B cell (primary cell): ENCODE results near the gene MDFI. TPM values are rescaled to one million over a fixed set of nuclear protein-coding genes. Genes with fewer than 3 reads are reported as not detected.

Experiments
- ATAC-seq: fragments of 200-7000 bp; cut with Tn5 transposase; one replicate; pipeline ENCODE4 v1.10.0; 2021; ENCODE audit warnings: low read depth, mild to moderate bottlenecking, moderate number of reproducible peaks, moderate library complexity
- CTCF ChIA-PET: fragments of 350-600 bp; sonication (Branson Sonifier 250); formaldehyde crosslinking; loops from one replicate; lab custom pipeline; 2021; ENCODE audit warnings: antibody characterized with exemption, inconsistent platforms; lab: Charles Lee
- POLR2A ChIA-PET: fragments of 350-600 bp; sonication (Branson Sonifier 250); formaldehyde crosslinking; loops from one replicate; lab custom pipeline; 2021; ENCODE audit warnings: antibody characterized with exemption; lab: Charles Lee
- DNase-seq: peaks from one replicate; pipeline ENCODE4 v3.0.0; 2013
- H2AFZ ChIP-seq: 2 replicates; pipeline ENCODE4 v1.6.1; 2012; ENCODE audit warnings: mild to moderate bottlenecking, low read depth, low read length; ENCODE audit not compliant: insufficient read depth, poor library complexity, severe bottlenecking
- H3K27ac ChIP-seq, 2 donors: 1 replicate in 1 of 2; 2 replicates in 1 of 2; pipeline ENCODE4 v1.5.1; 2012 to 2013; ENCODE audit warnings: low read length in 2 of 2, mild to moderate bottlenecking in 2 of 2, moderate library complexity in 1 of 2
- H3K27me3 ChIP-seq, 4 experiments: fragments of 200-600 bp in 1 of 4; sonication (generic) in 1 of 4; replicated peaks in 1 of 4; 1 replicate in 2 of 4; 2 replicates in 2 of 4; pipeline versions ENCODE4 v1.6.1 to v1.7.0; 2013 to 2016; ENCODE audit warnings: low read length in 3 of 4, mild to moderate bottlenecking in 2 of 4, mixed read lengths in 1 of 4, moderate library complexity in 1 of 4; ENCODE audit not compliant: insufficient read depth in 4 of 4, control insufficient read depth in 3 of 4; ENCODE audit errors: control extremely low read depth in 1 of 4
- H3K36me3 ChIP-seq, 2 experiments: replicated peaks in 1 of 2; 1 replicate in 1 of 2; 2 replicates in 1 of 2; pipeline versions ENCODE4 v1.6.1 to v1.7.1; 2013; ENCODE audit warnings: low read length in 1 of 2; ENCODE audit not compliant: insufficient read depth in 2 of 2, control insufficient read depth in 1 of 2; ENCODE audit errors: control extremely low read depth in 1 of 2, extremely low read depth in 1 of 2
- H3K4me1 ChIP-seq, 2 donors: fragments of 200-600 bp in 1 of 2; sonication (generic) in 1 of 2; 1 replicate in 1 of 2; 2 replicates in 1 of 2; pipeline versions ENCODE4 v1.5.1 to v1.6.1; 2013 to 2017; ENCODE audit warnings: low read length in 2 of 2; ENCODE audit not compliant: control insufficient read depth in 2 of 2, insufficient read depth in 2 of 2
- H3K4me2 ChIP-seq: replicated peaks from 2 replicates; pipeline ENCODE3; 2012; ENCODE audit warnings: mild to moderate bottlenecking, low read depth, low read length; ENCODE audit not compliant: poor library complexity, severe bottlenecking
- H3K4me3 ChIP-seq, 5 experiments: fragments of 200-600 bp in 1 of 5; sonication (generic) in 1 of 5; 1 replicate in 3 of 5; 2 replicates in 2 of 5; pipeline versions ENCODE4 v1.5.1 to v1.7.0; 2011 to 2016; ENCODE audit warnings: low read length in 4 of 5, mild to moderate bottlenecking in 4 of 5, low read depth in 2 of 5, control low read depth in 1 of 5, moderate library complexity in 1 of 5; ENCODE audit not compliant: insufficient read depth in 1 of 5; ENCODE audit errors: control extremely low read depth in 1 of 5, extremely low read depth in 1 of 5
- H3K79me2 ChIP-seq: fragments of 200-600 bp; sonication (generic); one replicate; pipeline ENCODE4 v1.6.0; 2016; ENCODE audit warnings: low read length; ENCODE audit not compliant: control insufficient read depth, insufficient read depth
- H3K9ac ChIP-seq: fragments of 200-600 bp; sonication (generic); 2 replicates; pipeline ENCODE4 v1.6.1; 2017; ENCODE audit warnings: mild to moderate bottlenecking, low read length, moderate library complexity
- H3K9me3 ChIP-seq, 3 donors: one replicate each; pipeline versions ENCODE4 v1.6.1 to v1.7.1; 2013; ENCODE audit warnings: low read length in 2 of 3; ENCODE audit not compliant: control insufficient read depth in 2 of 3, insufficient read depth in 1 of 3; ENCODE audit errors: control extremely low read depth in 1 of 3
- H4K20me1 ChIP-seq: 2 replicates; pipeline ENCODE4 v1.6.0; 2012; ENCODE audit warnings: mild to moderate bottlenecking, low read length; ENCODE audit not compliant: insufficient read depth, control insufficient read depth, poor library complexity, severe bottlenecking
- H3K27ac Mint-ChIP-seq: one replicate; pipeline ENCODE4 v1.8.0; 2021; ENCODE audit warnings: mixed read lengths
- H3K27me3 Mint-ChIP-seq: one replicate; pipeline ENCODE4 v1.8.0; 2021; ENCODE audit warnings: mixed read lengths
- H3K4me1 Mint-ChIP-seq: one replicate; pipeline ENCODE4 v1.8.0; 2021; ENCODE audit warnings: mixed read lengths
- H3K4me3 Mint-ChIP-seq: one replicate; pipeline ENCODE4 v1.8.0; 2021; ENCODE audit warnings: mixed read lengths
- H3K9me3 Mint-ChIP-seq: one replicate; pipeline ENCODE4 v1.8.0; 2022; ENCODE audit warnings: mixed read lengths; ENCODE audit not compliant: insufficient read depth
- EZH2 ChIP-seq: IDR thresholded peaks from 2 replicates; pipeline ENCODE4 v1.6.1; 2012; ENCODE audit warnings: borderline replicate concordance, low read depth, mild to moderate bottlenecking, moderate library complexity, low read length; ENCODE audit not compliant: insufficient read depth, poor library complexity, severe bottlenecking
- WGBS: methylation state at CpG from one replicate; pipeline ENCODE4 v1.1.5; 2013; ENCODE audit warnings: missing lambda C conversion rate; ENCODE audit not compliant: insufficient coverage; 5-methylcytosine and 5-hydroxymethylcytosine counted together
- intact Hi-C: fragments of 100-400 bp; cut with micrococcal nuclease; formaldehyde crosslinking; loops from one replicate; pipeline ENCODE4 v1.10.0; 2022
- polyA plus RNA-seq: library from polyadenylated mRNA; depleted of rRNA; stranded (reverse); fragments of >200 nt; gene quantifications from 2 replicates; pipeline ENCODE4 v1.2.3, GENCODE V29; 2012
- total RNA-seq, 2 donors: library from RNA; stranded (reverse); fragments of 120-200 nt in 1 of 2; gene quantifications; 1 replicate in 1 of 2; 2 replicates in 1 of 2; pipeline versions ENCODE4 v1.2.3 to v1.2.4, GENCODE V29; 2013 to 2022
- TF ChIP-seq, protein P1 (sequence below): fragments of 200-600 bp; IDR thresholded peaks from one replicate; pipeline ENCODE4 v1.8.0; 2022; ENCODE audit warnings: antibody characterized with exemption, mild to moderate bottlenecking

MDFI gene
- total and polyA plus RNA-seq, 2 donors (not counting 1 experiment from before 2014, with no cell fraction given) = not detected

DNA sequence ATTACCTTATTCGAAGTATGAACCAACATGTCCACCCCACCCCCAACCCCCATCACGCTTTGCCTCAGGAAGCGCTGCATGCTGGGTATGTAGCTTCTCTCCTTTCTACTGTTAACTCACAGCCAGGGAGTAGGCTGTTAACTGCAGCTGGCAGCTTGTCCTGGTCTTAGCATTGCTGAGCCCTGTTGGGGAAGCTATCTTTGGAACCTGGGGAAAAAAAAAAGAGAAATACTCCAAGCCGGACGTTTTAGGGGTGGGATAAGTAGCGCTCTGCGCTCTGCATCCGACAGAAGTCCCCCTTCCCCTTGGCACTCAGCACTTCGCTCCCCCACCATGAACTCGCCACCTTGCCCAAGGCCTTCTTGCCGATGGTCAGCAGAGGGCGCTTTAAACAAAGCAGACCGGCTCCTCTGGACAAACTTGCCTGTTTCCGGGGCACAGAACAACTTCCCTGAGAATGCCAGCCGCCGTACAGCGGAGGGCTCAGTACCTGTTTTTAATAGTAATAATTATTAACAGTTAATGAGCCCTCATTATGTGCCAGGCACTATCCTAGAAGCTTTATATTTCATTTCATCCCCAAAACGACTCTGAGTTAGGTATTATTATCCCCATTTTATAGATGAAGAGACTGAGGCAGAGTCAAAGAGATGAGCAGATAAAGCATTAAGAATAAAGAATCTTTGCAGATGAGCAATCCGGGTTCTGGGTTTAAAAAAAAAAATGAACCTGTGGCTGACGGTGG is 35.2 kb upstream of the MDFI start:
- H3K9me3 ChIP-seq = no peaks in the 10 kb centered on the region
- peak overlapping the region; percentile 53 for H3K4me2 ChIP-seq
- H3K9ac ChIP-seq = peak overlapping the region; percentile 2
- H3K27ac ChIP-seq = no peak overlapping the region
- ATAC-seq = peak; percentile 90
- Mint-ChIP-seq H3K27me3 (peaks cover 11% of the 10 kb centered on the region), H3K4me3 (peak overlapping the region; percentile 41), H3K27ac (no peak overlapping the region), H3K9me3 (no peaks in the 10 kb centered on the region), H3K4me1 (peaks cover 10% of the 10 kb centered on the region)
- H3K79me2 ChIP-seq = no peaks in the 10 kb centered on the region
- DNase-seq = peak; percentile 85
- WGBS = 17% methylated on average over 5 of the region's 20 CpGs
- peaks cover 0 to 3% of the 10 kb centered on the region in 2 experiments for H3K36me3 ChIP-seq
- H3K27me3 ChIP-seq = peaks cover 0 to 3% (median 0%) of the 10 kb centered on the region in 4 experiments
- ChIA-PET POLR2A (interaction anchor here (1.2 kb wide), 1 partner anchor 56 kb away, joined by 4 read pairs; no protein-coding TSS in a partner anchor), CTCF (interaction anchor here (0.6 to 3.6 kb wide), 35 partner anchors 11 to 585 kb away, joined by 3 to 37 read pairs (median 4); no protein-coding TSS in a partner anchor)
- intact Hi-C loops = loop anchor here (1.0 kb wide), 2 partner anchors 79 to 132 kb away; partner anchors contain the start of gene TFEB
- H2AFZ ChIP-seq = peak overlapping the region; percentile 40
- no peak for TF ChIP-seq EZH2
- TF ChIP-seq, protein P1, sequence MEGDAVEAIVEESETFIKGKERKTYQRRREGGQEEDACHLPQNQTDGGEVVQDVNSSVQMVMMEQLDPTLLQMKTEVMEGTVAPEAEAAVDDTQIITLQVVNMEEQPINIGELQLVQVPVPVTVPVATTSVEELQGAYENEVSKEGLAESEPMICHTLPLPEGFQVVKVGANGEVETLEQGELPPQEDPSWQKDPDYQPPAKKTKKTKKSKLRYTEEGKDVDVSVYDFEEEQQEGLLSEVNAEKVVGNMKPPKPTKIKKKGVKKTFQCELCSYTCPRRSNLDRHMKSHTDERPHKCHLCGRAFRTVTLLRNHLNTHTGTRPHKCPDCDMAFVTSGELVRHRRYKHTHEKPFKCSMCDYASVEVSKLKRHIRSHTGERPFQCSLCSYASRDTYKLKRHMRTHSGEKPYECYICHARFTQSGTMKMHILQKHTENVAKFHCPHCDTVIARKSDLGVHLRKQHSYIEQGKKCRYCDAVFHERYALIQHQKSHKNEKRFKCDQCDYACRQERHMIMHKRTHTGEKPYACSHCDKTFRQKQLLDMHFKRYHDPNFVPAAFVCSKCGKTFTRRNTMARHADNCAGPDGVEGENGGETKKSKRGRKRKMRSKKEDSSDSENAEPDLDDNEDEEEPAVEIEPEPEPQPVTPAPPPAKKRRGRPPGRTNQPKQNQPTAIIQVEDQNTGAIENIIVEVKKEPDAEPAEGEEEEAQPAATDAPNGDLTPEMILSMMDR = peak; percentile 82
- no peaks in the 10 kb centered on the region for H4K20me1 ChIP-seq
- peaks cover 4 to 13% of the 10 kb centered on the region in 2 donors for H3K4me1 ChIP-seq
- peak overlapping the region in 1 of 5 experiments; percentile 11 for H3K4me3 ChIP-seq

DNA sequence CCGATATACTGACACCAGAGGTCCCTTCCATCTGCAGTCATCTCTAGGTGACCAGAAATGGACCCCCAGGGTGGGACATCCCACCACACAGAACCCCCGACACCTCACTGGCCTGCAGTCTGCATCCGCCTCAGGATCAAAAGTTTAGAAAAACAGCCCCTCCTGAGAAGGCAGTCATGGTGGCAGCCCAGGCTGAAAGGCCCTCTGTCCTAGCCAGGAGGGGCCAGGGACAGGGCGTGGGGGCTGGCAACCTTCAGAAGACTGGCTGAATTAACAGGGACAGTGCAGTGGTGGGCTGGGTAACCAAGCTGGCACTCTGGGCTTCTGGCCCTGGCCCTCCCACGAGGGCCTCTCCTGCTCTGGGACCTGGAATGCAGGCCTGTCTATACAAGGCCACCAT is 34.3 kb upstream of the MDFI start:
- no peak for ATAC-seq
- Histone ChIP-seq H3K4me1 (peaks cover 4 to 13% of the 10 kb centered on the region in 2 donors), H3K27ac (no peak overlapping the region), H3K9ac (no peak overlapping the region), H3K36me3 (peaks cover 0 to 3% of the 10 kb centered on the region in 2 experiments), H3K4me2 (no peak overlapping the region), H3K79me2 (no peaks in the 10 kb centered on the region), H3K9me3 (no peaks in the 10 kb centered on the region), H3K4me3 (no peak overlapping the region), H3K27me3 (peaks cover 0 to 3% (median 0%) of the 10 kb centered on the region in 4 experiments), H2AFZ (no peak overlapping the region), H4K20me1 (no peaks in the 10 kb centered on the region)
- Mint-ChIP-seq H3K4me3 (no peak overlapping the region), H3K27me3 (peaks cover 11% of the 10 kb centered on the region), H3K9me3 (no peaks in the 10 kb centered on the region), H3K4me1 (peaks cover 10% of the 10 kb centered on the region), H3K27ac (no peak overlapping the region)
- ChIA-PET CTCF (interaction anchor here (0.8 to 3.6 kb wide), 3 partner anchors 81 to 584 kb away, joined by 3 to 37 read pairs (median 34); no protein-coding TSS in a partner anchor), POLR2A (no interaction called here)
- intact Hi-C loops = no loop called here
- no peak for DNase-seq
- TF ChIP-seq, protein P1 = no peak
- TF ChIP-seq EZH2 = no peak
- 92% methylated on average over 5 of the region's 5 CpGs for WGBS
